Measurements from ENCODE around the gene NEK6. TPM values are rescaled to one million over a fixed set of nuclear protein-coding genes. Genes with fewer than 3 reads are reported as not detected.

Gene NEK6
- total RNA-seq, 2 donors from 2014 or later, result 24.0 to 43.6 TPM

DNA sequence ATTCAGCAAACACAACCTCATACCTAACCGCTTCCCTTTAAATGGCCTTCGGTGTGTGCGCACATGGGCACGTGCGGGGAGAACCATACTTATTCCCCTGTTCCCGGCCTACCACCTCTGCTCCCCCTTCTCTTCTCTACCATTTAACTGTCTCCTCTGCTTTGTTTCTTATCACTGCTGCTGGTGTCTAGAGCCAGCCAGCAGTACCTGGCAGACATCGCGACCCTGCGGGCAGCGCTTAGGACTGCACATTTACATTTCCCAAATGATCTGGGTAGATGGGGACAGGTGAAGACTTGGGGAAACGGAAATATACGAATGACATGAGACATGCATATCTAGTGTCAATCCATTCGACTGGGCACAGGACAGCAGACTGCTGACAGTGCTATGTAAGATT, 100.9 kb downstream of the NEK6 start:
- Histone ChIP-seq H3K4me3 (no peak overlapping the region), H3K27me3 (replicated peaks; ENCODE audit: insufficient read depth) (no peaks in the 10 kb centered on the region), H3K36me3 (peaks cover 7% of the 10 kb centered on the region), H3K4me1 (ENCODE audit: control insufficient read depth in 1 of 2, low read depth in 2 of 2) (no peaks in the 10 kb centered on the region), H3K27ac (no peak overlapping the region), H3K9me3 (no peaks in the 10 kb centered on the region)
- ATAC-seq (ENCODE audit: insufficient number of reproducible peaks, low FRiP score, low read depth) (no peak), DNase-seq (ENCODE audit: low spot score) (no peak)
- TF ChIP-seq CTCF (IDR thresholded peaks at IDR 0.05), result no peak

GRCh38 chr9:124359426-124359825, 101.7 kb downstream of the NEK6 start:
- H3K36me3 ChIP-seq, result peaks cover 3% of the 10 kb centered on the region
- TF ChIP-seq CTCF (IDR thresholded peaks at IDR 0.05), result no peak
- ATAC-seq (ENCODE audit: insufficient number of reproducible peaks, low FRiP score, low read depth), result no peak
- H3K27me3 ChIP-seq (replicated peaks; ENCODE audit: insufficient read depth), result no peaks in the 10 kb centered on the region
- no peak for DNase-seq (ENCODE audit: low spot score)
- H3K27ac ChIP-seq, result no peak overlapping the region
- H3K9me3 ChIP-seq, result no peaks in the 10 kb centered on the region
- H3K4me3 ChIP-seq, result no peak overlapping the region
- H3K4me1 ChIP-seq (ENCODE audit: control insufficient read depth in 1 of 2, low read depth in 2 of 2), result no peaks in the 10 kb centered on the region

- Histone ChIP-seq H3K4me3 (no peak overlapping the region), H3K36me3 (peaks cover 3% of the 10 kb centered on the region), H3K4me1 (ENCODE audit: control insufficient read depth in 1 of 2, low read depth in 2 of 2) (no peaks in the 10 kb centered on the region), H3K27ac (no peak overlapping the region), H3K9me3 (no peaks in the 10 kb centered on the region), H3K27me3 (replicated peaks; ENCODE audit: insufficient read depth) (no peaks in the 10 kb centered on the region)
- ATAC-seq (ENCODE audit: insufficient number of reproducible peaks, low FRiP score, low read depth), result no peak
- no peak for DNase-seq (ENCODE audit: low spot score)
- no peak for TF ChIP-seq CTCF (IDR thresholded peaks at IDR 0.05)
Measured at GRCh38 chr9:124359855-124360678, 102.3 kb downstream of the NEK6 start.

DNA sequence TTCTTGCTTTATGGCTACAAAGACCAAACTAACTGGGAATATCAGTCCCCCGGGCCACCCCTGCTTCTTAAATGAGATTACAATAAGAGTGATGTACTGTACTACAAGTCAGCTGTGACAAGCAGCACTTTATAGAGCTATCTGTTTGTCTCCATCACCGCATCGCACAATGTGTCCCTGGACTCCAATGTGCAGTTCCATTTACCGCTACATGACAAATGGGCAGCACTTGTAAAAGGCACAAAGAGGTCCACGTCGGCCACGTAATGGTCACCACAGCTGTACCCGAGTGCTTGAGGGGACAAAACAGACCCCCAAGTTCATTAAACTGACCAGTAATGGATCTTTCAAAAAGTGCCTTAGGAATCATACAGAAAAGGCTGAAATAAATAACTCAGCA, 103.4 kb downstream of the NEK6 start:
- Histone ChIP-seq H3K9me3 (no peaks in the 10 kb centered on the region), H3K27me3 (replicated peaks; ENCODE audit: insufficient read depth) (no peaks in the 10 kb centered on the region), H3K36me3 (peaks cover 4% of the 10 kb centered on the region), H3K4me3 (no peak overlapping the region), H3K27ac (no peak overlapping the region), H3K4me1 (ENCODE audit: control insufficient read depth in 1 of 2, low read depth in 2 of 2) (no peaks in the 10 kb centered on the region)
- no peak for DNase-seq (ENCODE audit: low spot score)
- TF ChIP-seq CTCF (IDR thresholded peaks at IDR 0.05), result no peak
- ATAC-seq (ENCODE audit: insufficient number of reproducible peaks, low FRiP score, low read depth), result no peak

DNA sequence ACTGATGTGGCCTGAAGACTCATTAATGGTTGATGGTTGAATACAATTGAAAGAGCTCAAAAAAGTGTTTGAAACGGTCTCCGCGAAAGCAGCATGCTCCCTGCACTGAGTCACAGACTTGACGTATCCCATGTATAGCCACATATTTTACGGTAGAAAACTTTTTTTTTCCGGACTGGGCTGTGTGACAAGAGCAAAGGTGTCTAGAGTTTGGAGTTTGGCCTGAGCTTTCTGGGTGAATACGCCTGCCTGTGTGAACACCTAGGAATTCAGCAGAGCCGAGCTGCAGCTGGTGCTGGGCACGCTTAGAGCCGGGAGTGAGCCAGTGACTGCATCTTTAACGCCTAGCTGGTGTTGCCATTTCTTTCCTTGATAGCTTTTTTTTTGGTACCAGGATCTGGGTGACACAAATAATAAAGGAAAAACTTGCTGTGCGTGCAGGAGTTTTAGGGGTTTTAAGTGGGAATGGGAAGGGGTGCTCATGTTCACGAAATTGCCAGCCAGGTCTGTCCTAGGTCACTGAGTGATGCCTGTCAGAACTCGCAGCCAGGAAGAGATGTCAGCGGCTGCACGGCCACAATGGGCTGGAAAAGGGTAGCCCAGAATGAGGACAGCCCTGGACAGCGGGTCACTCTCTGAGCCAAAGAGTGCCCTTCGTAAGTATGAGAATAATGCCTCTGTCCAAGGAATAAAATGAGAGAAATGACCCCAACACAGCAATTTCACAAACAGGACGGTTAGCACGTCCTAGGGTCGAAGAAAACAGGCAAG, 105.8 kb downstream of the NEK6 start:
- DNase-seq (ENCODE audit: low spot score) (no peak), ATAC-seq (ENCODE audit: insufficient number of reproducible peaks, low FRiP score, low read depth) (no peak)
- H3K4me1 ChIP-seq (ENCODE audit: control insufficient read depth in 1 of 2, low read depth in 2 of 2), result no peaks in the 10 kb centered on the region
- no peak overlapping the region for H3K27ac ChIP-seq
- TF ChIP-seq CTCF (IDR thresholded peaks at IDR 0.05), result no peak
- H3K36me3 ChIP-seq, result peaks cover 4% of the 10 kb centered on the region
- no peaks in the 10 kb centered on the region for H3K27me3 ChIP-seq (replicated peaks; ENCODE audit: insufficient read depth)
- no peak overlapping the region for H3K4me3 ChIP-seq
- H3K9me3 ChIP-seq, result no peaks in the 10 kb centered on the region

Data from thoracic aorta (tissue), 2 donors.